ENCODE data around the gene PDE3A. TPM values are rescaled to one million over a fixed set of nuclear protein-coding genes. Genes with fewer than 3 reads are reported as not detected.

The PDE3A gene
- total and polyA plus RNA-seq, 8 donors, result 4.9 to 16.5 (median 12.6) TPM

- no peaks in the 10 kb centered on the region for H3K9me3 ChIP-seq
- H3K27me3 ChIP-seq, result no peaks in the 10 kb centered on the region
- H3K4me3 ChIP-seq, result no peak overlapping the region
- no peaks in the 10 kb centered on the region for H3K36me3 ChIP-seq
- FAIRE-seq, result no peak
- ATAC-seq, result no peak
- WGBS, 2 donors, result 66 to 78% methylated on average over 6 of the region's 6 CpGs
- peaks cover 0 to 16% (median 0%) of the 10 kb centered on the region in 3 donors for H3K4me1 ChIP-seq
- intact Hi-C loops (cut with DNase I), result no loop called here
- no peak for DNase-seq
- TF ChIP-seq CTCF (IDR thresholded peaks at IDR 0.05), result no peak
- no peak overlapping the region for H3K27ac ChIP-seq
Measured at GRCh38 chr12:20453756-20454310, 85.5 kb downstream of the PDE3A start.

- ATAC-seq, result no peak
Measured at GRCh38 chr12:20455001-20455706, 86.8 kb downstream of the PDE3A start.

GRCh38 chr12:20457582-20457981, 89.2 kb downstream of the PDE3A start:
- FAIRE-seq (peak; percentile 86), ATAC-seq (no peak), DNase-seq (no peak)
- Histone ChIP-seq H3K27me3 (no peaks in the 10 kb centered on the region), H3K36me3 (no peaks in the 10 kb centered on the region), H3K9me3 (no peaks in the 10 kb centered on the region), H3K27ac (no peak overlapping the region), H3K4me1 (peaks cover 0 to 16% (median 0%) of the 10 kb centered on the region in 3 donors), H3K4me3 (no peak overlapping the region)
- WGBS, 2 donors, result 45 to 74% methylated on average over 2 of the region's 2 CpGs
- no peak for TF ChIP-seq CTCF (IDR thresholded peaks at IDR 0.05)
- intact Hi-C loops (cut with DNase I), result no loop called here

More at GRCh38 chr12:20455001-20455706, 86.8 kb downstream of the PDE3A start:
- WGBS, 2 donors, result 22 to 55% methylated on average over 4 of the region's 4 CpGs
- Histone ChIP-seq H3K9me3 (no peaks in the 10 kb centered on the region), H3K27me3 (no peaks in the 10 kb centered on the region), H3K4me1 (peaks cover 0 to 16% (median 0%) of the 10 kb centered on the region in 3 donors), H3K27ac (no peak overlapping the region), H3K36me3 (no peaks in the 10 kb centered on the region), H3K4me3 (no peak overlapping the region)
- intact Hi-C loops (cut with DNase I), result no loop called here
- no peak for FAIRE-seq
- DNase-seq, result no peak
- no peak for TF ChIP-seq CTCF (IDR thresholded peaks at IDR 0.05)

DNA sequence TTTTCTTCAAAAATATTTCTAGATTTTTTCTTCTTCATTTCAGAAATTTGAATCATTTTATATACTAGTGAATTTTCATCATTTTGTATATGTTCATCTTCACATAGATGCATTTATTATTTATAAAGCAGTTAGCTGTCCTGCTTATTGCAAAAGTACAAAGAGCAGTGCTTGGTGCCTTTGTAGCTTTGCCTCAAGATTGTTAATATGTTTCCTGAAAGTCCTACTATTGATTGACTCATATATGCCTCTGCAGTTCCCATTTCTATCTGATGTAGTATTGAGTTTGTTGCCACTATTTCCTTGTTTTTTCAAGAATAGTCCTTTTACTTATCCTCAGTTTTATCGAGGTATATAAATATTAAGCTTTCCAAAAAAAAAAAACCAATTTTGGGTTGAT, 89.7 kb downstream of the PDE3A start:
- H3K4me3 ChIP-seq, result no peak overlapping the region
- no peak for TF ChIP-seq CTCF (IDR thresholded peaks at IDR 0.05)
- no peak overlapping the region for H3K27ac ChIP-seq
- intact Hi-C loops (cut with DNase I), result no loop called here
- FAIRE-seq (peak; percentile 61), ATAC-seq (no peak), DNase-seq (no peak)
- no peaks in the 10 kb centered on the region for H3K27me3 ChIP-seq
- WGBS, 2 donors, result 39 to 52% methylated on average over 1 of the region's 1 CpG
- no peaks in the 10 kb centered on the region for H3K36me3 ChIP-seq
- no peaks in the 10 kb centered on the region for H3K9me3 ChIP-seq
- peaks cover 0 to 16% (median 0%) of the 10 kb centered on the region in 3 donors for H3K4me1 ChIP-seq

DNA sequence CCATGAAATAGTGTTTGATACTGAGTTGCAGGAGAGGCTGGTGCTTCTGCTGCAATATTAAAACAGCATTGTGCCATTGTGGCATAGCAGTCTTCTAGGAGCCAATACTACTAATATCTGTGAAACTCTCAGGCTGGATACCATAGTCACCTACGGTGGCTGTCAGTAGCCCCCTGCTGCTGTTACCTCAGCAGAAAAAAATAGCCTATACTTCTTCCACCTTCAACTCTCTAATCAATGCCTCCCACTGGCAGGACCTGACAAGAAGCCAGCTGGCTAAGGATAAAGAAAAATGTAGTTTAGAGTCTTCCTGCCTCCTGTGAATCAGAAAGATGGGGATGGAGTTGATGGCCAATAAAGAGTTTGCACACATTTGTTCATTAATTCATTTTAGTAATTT, 91.6 kb downstream of the PDE3A start:
- no peak overlapping the region for H3K27ac ChIP-seq
- no peak overlapping the region for H3K4me3 ChIP-seq
- no peaks in the 10 kb centered on the region for H3K9me3 ChIP-seq
- no peak for ATAC-seq
- no peaks in the 10 kb centered on the region for H3K36me3 ChIP-seq
- 37 to 54% methylated on average over 1 of the region's 1 CpG for WGBS, 2 donors
- DNase-seq, result no peak
- no peaks in the 10 kb centered on the region for H3K27me3 ChIP-seq
- peaks cover 0 to 16% (median 0%) of the 10 kb centered on the region in 3 donors for H3K4me1 ChIP-seq
- no peak for TF ChIP-seq CTCF (IDR thresholded peaks at IDR 0.05)
- intact Hi-C loops (cut with DNase I), result no loop called here
- FAIRE-seq, result no peak

All from pancreas (tissue), 10 donors.